RCC 7860 (cell line): ENCODE results near the gene ZNF681.
A peak's percentile ranks its signal among the peaks of the same experiment; 100 is the strongest.
"Not testable (repeated sequence)": the region's sequence is repeated elsewhere in the genome, so short reads cannot be mapped to it uniquely, and the experiment has no call there.

Experiments
- DNase-seq: peaks from one replicate; pipeline ENCODE4 v3.0.0-alpha.2; 2015; ENCODE audit warnings: low spot score
- FAIRE-seq: peaks from 2 replicates; lab custom pipeline; 2012; peaks lifted over from hg19 to GRCh38; lab: Jason Lieb, UNC

The ZNF681 gene

DNA sequence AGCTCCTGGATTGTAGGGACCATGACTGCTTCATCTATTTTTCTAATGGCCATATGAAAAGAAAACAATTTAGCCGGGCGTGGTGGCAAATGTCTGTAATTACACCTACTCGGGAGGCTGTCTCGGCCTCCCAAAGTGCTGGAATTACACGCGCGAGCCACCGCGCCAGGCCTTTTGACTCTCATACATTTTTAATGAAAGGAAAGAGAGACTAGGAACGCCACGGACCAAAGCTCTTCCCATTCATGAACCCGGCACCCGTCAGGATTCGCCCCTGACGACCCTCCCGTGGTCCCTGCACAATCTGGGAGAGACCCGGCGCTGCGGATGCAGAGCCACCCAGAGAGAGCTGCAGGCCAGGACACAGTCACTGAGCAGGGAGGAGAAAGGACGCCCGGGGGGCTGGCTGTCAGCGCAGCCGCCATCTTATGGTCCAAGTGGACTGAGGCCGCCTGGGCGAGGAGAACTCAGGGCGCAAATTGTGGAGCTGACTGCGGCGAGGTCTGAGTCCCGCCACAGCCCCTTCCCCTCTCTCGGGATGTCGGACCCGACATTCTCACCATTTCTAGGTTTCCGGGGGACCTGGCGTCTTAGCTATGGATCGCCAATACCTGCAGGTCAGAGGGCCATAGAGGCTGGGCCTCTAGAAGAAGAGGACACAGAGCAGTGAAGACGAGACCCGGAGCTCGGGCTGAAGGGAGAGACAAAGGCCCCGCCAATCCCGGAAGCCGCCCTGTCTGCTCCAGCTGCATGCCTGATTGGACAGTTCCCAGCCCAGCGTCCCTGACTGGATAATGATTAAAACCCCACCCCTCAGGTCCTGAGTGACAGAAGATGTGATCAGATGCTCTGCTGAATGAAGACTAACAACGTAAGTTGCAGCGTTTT lies at the start of gene ZNF681:
Gene ZNF681, minus strand, starts transcription at position 705 of the 888 bp plus-strand sequence. Its CDS starts 142 bp downstream, at position 563.
- FAIRE-seq (peak; percentile 75), DNase-seq (peak; percentile 78)

DNA sequence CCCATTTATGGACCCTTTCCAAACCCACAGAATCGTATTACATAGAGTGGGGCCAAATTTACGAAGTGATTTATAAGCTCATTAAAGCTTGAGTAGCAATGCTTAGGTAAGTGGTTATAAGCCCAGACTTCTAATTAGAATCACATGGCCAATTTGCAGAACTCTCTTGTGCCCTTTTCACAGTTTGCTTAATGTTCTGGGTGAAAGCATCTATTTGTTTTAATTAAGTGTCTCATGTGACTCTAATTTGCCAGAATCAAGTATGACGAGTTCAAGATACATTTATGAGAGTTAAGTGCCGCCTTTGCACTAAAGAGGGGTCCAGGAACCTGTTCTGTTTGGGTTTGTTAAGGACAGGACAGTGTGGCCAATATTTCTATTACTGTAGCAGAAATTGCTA lies 46.0 kb upstream of the ZNF681 start:
- DNase-seq (no peak), FAIRE-seq (no peak)

DNA sequence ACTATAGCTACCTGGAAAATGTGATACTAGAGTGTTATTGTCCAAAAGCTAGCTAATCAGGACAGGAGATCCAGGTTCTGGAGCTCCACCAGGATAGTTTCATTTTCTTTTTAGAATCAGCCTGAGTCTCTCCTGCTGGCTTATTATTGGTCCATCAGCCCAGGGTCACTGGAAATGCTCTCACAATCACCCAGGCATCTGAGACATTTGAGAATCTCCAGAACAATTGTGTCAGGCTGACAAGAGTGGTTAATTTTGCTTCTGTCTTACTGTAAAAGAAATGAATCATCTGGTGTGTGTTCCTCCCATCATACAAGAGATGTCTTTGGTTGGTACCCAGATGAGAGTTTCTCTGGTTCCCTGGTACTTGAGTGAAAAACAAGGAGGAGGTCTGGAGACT lies 43.6 kb upstream of the ZNF681 start:
- no peak for DNase-seq
- FAIRE-seq: no peak

DNA sequence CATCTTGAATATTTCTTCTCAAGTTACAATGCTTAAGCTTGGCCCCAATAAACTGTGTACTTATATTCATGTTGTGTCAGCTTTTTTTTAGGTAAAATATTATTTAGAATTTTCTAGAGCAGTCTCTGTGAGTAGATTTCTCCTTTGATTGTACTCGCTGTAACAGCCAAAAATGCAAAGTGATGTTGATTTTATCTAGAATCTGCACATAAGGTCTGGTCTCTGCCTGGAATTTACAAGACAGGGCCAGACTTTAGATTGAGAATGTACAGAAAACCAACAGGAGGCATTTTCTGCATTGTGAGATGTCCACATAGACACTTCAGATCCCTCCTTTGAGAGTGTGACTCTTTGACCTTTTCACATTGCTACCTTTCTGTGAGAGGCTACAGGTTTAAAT lies 43.1 kb upstream of the ZNF681 start:
- FAIRE-seq (no peak), DNase-seq (no peak)

DNA sequence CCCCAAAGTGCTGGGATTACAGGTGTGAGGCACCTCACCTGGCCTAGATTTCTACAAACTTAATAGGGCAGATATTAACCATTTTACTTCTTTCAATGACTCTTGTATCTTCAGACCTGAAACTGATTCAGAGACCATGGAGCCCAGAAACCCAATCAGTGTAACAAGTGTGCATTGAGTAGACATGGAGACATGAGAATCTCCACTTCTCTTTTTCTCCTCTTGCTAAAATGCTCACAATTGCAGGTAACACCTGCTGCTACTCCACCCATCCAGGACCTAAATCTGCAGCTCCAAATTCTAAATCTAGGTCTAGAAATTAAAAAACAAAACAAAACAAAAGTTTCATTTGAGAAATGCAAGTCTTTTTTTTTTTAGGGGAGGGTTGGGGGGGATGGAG lies 42.2 kb upstream of the ZNF681 start:
- DNase-seq (no peak), FAIRE-seq (no peak)

DNA sequence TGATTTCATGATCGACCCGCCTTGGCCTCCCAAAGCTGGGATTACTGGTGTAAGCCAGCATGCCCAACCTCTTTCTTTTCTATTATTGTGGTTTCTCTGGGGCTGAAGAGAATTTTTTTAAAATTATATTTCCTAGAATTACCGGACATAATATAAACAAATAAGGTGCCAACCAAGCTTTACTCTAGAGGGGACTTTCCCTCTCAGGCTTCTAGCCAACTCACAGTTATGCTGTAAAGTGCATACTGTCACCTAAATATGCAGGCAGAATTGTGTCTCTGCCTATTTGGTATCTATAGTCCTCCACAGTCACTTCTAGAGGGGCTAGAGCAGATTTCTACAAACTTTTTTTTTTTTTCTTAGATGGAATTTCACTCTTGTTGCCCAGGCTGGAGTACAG lies 41.6 kb upstream of the ZNF681 start:
- DNase-seq (no peak), FAIRE-seq (no peak)

DNA sequence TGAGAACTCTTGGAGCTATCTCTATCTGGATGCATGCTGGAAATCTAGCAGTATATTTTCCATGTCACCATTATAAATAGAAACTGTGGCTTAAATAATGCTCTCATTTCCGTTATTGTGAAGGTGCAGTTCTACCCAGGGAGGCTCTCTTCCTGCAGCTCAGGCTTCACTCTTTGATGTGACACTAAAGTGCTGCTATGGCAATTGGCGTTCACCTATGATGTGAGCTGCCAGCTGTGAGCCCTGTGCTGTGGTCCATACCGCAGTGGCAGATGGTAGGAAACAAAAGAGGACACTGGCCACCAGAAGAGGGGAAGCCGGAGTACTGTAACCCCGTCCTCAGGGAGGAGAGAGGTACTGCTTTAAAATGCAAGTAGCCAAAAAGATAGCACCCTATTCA lies 40.6 kb upstream of the ZNF681 start:
- FAIRE-seq (no peak), DNase-seq (no peak)

DNA sequence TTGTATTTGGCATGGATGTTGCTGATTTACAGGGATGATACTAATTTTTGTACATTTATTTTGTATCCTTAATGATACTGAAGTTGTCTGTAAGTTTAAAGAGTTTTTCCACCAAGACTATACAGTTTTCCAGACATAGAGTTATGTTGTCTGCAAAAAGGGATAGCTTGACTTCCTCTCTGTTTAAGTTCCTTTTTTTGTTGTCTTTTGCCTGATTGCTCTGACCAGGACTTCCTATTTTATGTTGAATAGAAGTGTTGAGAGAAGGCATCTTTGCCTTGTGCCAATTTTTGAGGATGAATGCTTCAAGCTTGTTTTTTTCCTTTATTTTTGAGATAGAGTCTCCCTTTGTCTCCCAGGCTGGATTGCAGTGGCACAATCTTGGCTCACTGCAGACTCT lies 36.8 kb upstream of the ZNF681 start:
- FAIRE-seq (no peak), DNase-seq (no peak)

DNA sequence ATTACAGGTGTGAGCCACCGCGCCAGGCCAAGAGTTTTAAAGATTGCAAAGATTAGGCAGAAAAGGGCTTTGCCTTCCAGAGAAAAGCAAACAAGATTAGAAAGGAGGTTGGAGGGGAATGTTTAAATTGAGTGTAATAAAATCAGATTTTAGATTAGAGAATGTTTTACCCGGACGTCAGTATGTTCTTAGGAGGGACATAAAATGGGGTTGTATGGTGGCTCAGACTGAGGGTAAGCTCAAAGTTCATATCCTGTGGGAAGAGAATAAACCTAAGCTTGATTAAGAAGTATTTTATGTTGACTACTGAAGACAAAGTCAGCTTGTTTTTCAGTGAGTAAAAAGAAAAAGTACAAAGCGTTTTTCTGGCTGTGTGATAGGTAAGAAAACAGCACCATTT lies 34.1 kb upstream of the ZNF681 start:
- no peak for DNase-seq
- FAIRE-seq: no peak

DNA sequence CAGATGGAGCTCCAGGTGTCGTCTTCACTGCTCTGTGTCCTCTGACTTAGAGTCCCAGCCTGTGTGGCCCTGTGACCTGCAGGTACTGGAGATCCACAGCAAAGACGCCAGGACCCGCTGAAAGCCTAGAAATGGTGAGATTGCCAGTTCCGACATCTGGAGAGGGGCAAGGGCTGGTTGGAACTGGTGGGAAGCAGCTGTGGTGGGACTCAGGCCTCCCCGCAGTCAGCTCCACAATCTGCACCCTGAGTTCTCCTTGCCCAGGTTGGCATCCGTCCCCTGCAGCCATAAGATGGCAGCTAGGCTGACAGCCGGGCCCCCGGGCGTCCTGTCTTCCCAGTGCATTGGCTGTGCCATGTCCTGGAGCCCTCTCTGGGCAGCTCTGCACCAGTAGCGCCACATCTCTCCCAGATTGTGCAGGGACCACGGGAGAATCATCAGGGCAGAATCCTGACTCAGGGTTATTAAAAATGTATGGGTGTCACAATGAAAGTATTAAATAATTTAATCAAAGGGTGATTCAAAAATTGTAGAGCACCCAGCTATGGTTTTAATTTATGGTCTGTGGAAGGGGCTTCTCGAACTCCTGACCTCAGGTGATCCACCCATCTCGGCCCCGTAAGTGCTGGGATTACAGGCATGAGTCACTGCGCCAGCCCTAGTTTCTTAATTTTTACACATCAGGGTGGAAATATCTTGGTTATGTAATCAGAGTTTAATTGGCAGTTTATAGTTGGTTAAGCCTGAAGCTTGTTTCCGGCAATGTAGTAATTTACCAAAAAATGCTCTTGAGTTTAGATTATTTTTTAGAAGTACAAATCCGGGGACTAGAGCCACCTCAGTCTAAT lies 32.2 kb upstream of the ZNF681 start:
- DNase-seq (no peak), FAIRE-seq (no peak)

DNA sequence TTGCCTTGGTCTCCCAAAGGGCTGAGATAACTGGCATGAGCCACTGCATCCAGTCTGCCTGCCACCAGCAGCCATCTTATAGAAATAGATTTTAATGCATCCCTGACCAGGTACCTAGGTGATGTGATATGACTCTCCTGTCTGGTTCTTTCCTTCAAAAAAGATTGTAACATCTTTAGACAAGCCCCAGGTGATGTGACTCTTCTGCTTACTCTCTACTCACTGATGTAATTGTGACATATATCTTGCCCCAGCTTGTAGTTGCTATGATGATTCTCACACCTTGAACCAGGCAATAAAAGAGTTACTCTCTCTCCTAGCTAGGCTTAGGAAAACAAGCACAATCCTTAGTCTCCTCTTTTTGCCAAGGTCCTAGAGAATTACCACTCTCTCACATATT lies 30.6 kb upstream of the ZNF681 start:
- FAIRE-seq (no peak), DNase-seq (no peak)

DNA sequence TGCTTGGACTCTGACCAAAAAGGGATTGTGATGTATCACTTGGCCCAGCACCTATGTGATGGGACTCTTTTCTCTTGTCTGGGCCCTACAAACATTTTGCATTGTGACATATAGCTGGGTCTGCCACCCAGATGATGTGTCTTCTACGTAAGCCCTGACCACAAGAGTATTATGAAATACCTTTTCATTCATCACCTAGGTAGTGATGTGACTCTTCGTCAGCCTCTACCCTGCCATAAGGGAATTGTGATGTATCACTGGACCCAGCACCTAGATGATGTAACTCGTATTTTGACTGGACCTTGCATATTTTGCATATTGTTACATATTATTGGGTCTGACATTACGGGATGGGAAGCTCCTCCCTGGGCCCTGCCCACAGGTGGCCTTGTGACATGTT lies 29.7 kb upstream of the ZNF681 start:
- DNase-seq: no peak
- no peak for FAIRE-seq

DNA sequence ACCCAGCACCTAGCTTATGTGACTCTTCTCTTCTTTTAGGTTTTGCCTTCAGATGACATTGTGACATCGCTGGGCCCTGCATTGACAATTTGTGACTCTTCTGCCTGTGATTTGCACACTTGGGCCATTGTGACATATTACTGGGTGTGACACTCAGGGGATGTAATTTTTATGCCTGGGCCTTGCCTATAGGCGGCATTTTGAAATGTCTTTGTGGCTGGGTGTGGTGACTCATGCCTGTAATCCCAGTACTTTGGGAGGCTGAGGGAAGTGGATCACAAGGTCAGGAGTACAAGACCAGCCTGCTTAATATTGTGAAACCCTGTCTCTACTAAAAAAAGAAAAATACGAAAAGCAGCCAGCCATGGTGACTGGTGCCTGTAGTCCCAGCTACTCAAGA lies 28.4 kb upstream of the ZNF681 start:
- FAIRE-seq (no peak), DNase-seq (no peak)

DNA sequence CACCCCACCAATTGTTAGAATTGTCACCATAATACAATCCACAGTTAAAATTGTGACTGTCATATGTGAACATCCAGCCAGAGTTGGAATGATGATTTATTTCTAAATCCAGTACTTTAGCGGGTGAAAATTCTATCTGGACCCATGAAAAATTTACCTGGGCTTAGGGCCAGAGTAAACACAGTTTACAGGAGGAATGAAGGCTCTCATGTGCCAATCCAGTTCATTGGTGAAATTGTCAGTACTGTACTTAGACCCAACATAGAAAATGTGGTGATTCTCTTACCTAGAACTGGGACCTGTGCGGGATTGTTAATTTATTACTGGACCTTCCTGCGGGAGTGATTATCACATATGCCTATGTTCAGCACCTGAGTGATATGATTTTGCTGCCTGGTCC lies 27.3 kb upstream of the ZNF681 start:
- FAIRE-seq (no peak), DNase-seq (no peak)

DNA sequence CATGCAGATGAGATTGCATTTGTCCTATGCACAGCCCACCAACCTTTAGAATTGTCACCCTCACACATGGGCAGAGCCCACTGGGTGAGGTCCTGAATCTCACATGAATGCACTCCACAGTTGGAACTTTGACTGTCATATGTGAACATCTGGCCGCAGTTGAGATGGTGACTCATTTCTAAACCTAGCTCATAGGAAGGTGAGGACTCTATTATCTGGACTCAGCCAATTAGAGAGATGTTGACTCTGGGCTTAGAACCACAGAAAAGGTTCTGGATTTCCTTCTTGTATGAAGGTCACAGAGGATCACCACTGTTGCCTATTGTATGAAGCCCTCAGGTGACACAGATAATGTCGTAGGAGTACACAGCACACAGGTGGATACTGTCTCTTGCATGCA lies 25.6 kb upstream of the ZNF681 start:
- DNase-seq (no peak), FAIRE-seq (no peak)

DNA sequence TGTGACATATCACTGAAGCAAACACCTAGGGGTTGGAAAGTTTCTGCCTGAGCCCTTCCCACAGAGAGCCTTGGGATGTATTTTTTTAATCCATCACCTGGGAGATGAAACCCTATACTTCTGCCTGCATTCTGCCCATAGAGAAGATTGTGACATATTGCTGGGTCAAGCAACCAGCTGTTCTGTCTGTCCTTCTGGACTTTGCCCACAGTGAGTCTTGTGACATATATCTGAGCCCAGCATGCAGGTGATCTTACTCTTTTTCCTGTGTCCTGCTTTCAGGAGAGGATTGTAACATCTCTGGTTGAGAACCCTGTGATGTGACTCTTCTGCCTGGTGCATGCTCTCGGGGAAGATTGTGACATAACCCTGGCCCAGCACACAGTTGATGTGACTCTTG lies 24.9 kb upstream of the ZNF681 start:
- FAIRE-seq: no peak
- DNase-seq: no peak

DNA sequence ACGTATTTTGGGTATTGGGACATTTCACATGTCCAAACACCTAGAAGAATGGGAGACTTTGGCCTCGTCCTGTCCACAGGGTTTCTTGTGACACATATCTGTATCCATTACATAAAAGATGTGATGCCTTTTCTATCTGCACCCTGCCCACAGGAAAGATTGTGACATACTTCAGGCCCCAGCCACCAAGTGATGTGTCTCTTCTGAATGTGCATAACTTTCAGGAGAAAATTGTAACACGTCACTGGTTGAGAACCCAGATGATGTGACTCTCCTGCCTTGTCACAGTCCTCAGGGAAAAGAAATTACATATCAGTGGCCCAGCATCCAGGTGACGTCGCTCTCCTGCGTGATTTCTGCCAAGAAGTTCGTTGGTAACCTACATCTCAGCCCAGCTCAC lies 21.0 kb upstream of the ZNF681 start:
- FAIRE-seq: no peak
- no peak for DNase-seq

DNA sequence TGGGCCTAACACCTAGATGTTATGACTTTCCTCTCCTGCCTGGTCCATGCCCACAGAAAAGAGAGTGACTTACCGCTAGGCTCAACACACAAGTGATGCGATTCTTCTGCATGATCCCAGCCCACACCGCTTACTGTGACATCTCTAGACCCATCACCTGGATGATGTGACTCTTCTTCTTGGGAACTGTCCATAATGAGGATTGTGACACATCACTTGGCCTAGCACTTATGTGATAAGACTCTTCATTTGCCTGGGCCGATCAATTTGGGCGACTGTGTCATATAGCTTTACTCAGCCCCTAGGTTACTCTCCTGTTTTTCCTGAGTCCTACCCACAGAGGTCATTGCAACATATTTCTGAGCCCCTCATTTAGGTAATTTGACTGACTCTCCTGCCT lies 19.9 kb upstream of the ZNF681 start:
- FAIRE-seq: no peak

DNA sequence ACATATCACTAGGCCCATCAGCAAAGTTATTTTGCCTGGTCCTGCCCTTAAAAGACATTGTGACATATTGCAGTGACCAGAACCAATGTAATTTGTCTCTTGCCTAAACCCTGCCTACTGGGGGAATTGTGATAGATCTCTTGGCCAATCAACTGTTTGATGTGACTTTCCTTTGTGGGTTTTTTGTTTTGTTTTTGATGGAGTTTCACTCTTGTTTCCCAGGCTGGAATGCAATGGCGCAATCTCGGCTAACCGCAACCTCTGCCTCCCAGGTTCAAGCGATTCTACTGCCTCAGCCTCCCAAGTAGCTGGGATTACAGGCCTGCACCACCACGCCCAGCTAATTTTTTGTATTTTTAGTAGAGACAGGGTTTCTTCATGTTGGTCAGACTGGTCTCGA lies 19.3 kb upstream of the ZNF681 start:
- not testable (repeated sequence) for FAIRE-seq

More for the DNA sequence above, 19.9 kb upstream of the ZNF681 start:
- no peak for DNase-seq

DNA sequence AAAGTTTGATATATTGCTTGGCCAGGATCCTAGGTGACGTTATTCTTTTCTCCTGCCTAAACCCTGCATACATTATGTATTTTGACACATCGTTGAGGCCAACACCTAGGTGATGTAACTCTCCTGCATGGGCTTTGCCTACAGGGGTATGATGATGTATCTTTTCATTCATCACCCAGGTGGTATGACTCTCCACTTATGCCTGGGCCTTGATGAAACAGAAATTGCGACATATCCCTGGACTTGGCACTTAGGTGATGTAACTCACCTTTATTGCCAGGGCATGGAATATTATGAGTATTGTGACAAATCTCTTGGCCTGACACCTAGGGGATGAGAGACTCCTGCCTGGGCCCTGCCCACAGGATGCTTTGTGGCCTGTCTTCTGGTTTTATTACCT lies 18.5 kb upstream of the ZNF681 start:
- DNase-seq (no peak), FAIRE-seq (no peak)

More for the DNA sequence above, 19.3 kb upstream of the ZNF681 start:
- not testable (repeated sequence) for DNase-seq

DNA sequence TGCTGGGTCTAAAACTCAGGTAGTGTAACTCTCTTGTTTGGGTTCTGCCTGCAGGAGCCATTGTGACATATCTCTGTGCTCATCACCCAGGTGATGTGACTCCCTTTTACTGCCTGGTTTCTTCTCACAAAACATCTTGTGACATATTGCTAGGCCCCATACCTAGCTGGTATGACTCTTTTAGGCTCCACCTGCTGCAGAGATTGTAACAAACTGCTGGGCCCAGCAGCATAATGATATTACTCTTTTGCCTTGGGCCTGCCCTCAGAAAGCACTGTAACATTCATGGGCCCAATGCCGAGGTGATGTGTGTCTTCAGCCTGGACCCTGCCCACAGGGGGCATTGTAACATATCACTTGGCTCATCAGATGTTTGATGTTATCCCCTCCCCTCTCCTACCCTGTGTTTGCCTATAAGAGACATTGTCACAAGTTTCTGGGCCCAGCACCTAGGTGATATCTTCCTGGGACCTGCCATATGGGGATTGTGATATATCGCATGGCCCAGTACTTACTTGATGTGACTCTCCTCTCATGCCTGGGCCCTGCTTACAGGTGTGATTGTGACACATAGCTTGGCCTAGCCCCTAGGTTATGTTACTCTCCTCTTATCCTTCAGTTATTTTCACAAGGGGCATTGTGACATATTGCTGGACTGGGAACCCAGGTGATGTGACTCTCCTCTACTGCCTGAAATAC lies 18.0 kb upstream of the ZNF681 start:
- no peak for DNase-seq

More for the DNA sequence above, 18.0 kb upstream of the ZNF681 start:
- no peak for FAIRE-seq
